CD4-positive, alpha-beta T cell (primary cell): ENCODE measurements around the gene SCAPER. TPM values are rescaled to one million over a fixed set of nuclear protein-coding genes. Genes with fewer than 3 reads are reported as not detected.

Experiments used
- ATAC-seq: fragments of 200-7000 bp; cut with Tn5 transposase; one replicate; pipeline ENCODE4 v1.10.0; 2022; ENCODE audit warnings: mild to moderate bottlenecking; ENCODE audit not compliant: poor library complexity
- CTCF ChIA-PET: fragments of 350-600 bp; sonication (Branson Sonifier 250); formaldehyde crosslinking; loops from one replicate; lab custom pipeline; 2021; ENCODE audit warnings: antibody characterized with exemption, inconsistent platforms; lab: Charles Lee
- POLR2A ChIA-PET: fragments of 350-600 bp; sonication (Branson Sonifier 250); formaldehyde crosslinking; loops from one replicate; lab custom pipeline; 2021; ENCODE audit warnings: antibody characterized with exemption, inconsistent platforms; lab: Charles Lee
- DNase-seq, 14 experiments: peaks; one replicate each; pipeline ENCODE4 v3.0.0-alpha.2; 2013 to 2020; ENCODE audit warnings: mixed read lengths in 2 of 14
- H3K27ac ChIP-seq, 2 donors: one replicate each; pipeline versions ENCODE4 v1.5.1 to v1.7.0; 2013; ENCODE audit warnings: low read length in 2 of 2, low read depth in 1 of 2, mild to moderate bottlenecking in 1 of 2
- H3K27me3 ChIP-seq, 2 experiments: 1 replicate in 1 of 2; 2 replicates in 1 of 2; pipeline versions ENCODE4 v1.6.1 to v1.7.0; 2013; ENCODE audit warnings: low read length in 2 of 2, control low read depth in 1 of 2, mild to moderate bottlenecking in 1 of 2, moderate library complexity in 1 of 2; ENCODE audit not compliant: insufficient read depth in 2 of 2, control insufficient read depth in 1 of 2
- H3K36me3 ChIP-seq: one replicate; pipeline ENCODE4 v1.6.1; 2013; ENCODE audit warnings: low read length, control low read depth; ENCODE audit not compliant: insufficient read depth
- H3K4me1 ChIP-seq: one replicate; pipeline ENCODE4 v1.6.1; 2013; ENCODE audit warnings: low read length, control low read depth; ENCODE audit not compliant: insufficient read depth
- H3K4me3 ChIP-seq: one replicate; pipeline ENCODE4 v1.5.1; 2013; ENCODE audit warnings: mild to moderate bottlenecking, low read length, moderate library complexity
- H3K9me3 ChIP-seq, 2 experiments: 1 replicate in 1 of 2; 2 replicates in 1 of 2; pipeline versions ENCODE4 v1.6.1 to v1.7.0; 2013; ENCODE audit warnings: low read length in 2 of 2, mild to moderate bottlenecking in 2 of 2, control low read depth in 1 of 2, moderate library complexity in 1 of 2; ENCODE audit not compliant: control insufficient read depth in 1 of 2, insufficient read depth in 1 of 2
- H3K27ac Mint-ChIP-seq: one replicate; pipeline ENCODE4 v1.8.0; 2020; ENCODE audit warnings: mixed read lengths
- H3K27me3 Mint-ChIP-seq: one replicate; pipeline ENCODE4 v1.8.0; 2021; ENCODE audit warnings: mixed read lengths
- H3K36me3 Mint-ChIP-seq: one replicate; pipeline ENCODE4 v1.8.0; 2021; ENCODE audit warnings: low read depth, mixed read lengths
- H3K4me1 Mint-ChIP-seq: one replicate; pipeline ENCODE4 v1.8.0; 2021; ENCODE audit warnings: low read depth, mixed read lengths
- H3K4me3 Mint-ChIP-seq: one replicate; pipeline ENCODE4 v1.8.0; 2020; ENCODE audit warnings: mild to moderate bottlenecking, mixed read lengths
- H3K9me3 Mint-ChIP-seq: one replicate; pipeline ENCODE4 v1.8.0; 2020; ENCODE audit warnings: mixed read lengths
- intact Hi-C, 2 experiments: fragments of 100-400 bp; cut with DNase I in 1 of 2; cut with micrococcal nuclease in 1 of 2; formaldehyde crosslinking; loops; one replicate each; pipeline versions ENCODE4 v1.15.1 to v1.9.0; 2023 to 2025; cut with DNase I, micrococcal nuclease
- total RNA-seq, 174 experiments: library from RNA in 2 of 174; stranded (reverse) in 2 of 174; gene quantifications; one replicate each; pipeline ENCODE4 v1.2.3 and lab custom pipeline; 2021 to 2026
- TF ChIP-seq, protein P1 (sequence below): fragments of 200-600 bp; IDR thresholded peaks from one replicate; pipeline ENCODE4 v1.8.0; 2022; ENCODE audit warnings: antibody characterized with exemption, mild to moderate bottlenecking

SCAPER gene
- total RNA-seq, 2 experiments from 2014 or later, result 40.3 to 41.2 TPM

DNA sequence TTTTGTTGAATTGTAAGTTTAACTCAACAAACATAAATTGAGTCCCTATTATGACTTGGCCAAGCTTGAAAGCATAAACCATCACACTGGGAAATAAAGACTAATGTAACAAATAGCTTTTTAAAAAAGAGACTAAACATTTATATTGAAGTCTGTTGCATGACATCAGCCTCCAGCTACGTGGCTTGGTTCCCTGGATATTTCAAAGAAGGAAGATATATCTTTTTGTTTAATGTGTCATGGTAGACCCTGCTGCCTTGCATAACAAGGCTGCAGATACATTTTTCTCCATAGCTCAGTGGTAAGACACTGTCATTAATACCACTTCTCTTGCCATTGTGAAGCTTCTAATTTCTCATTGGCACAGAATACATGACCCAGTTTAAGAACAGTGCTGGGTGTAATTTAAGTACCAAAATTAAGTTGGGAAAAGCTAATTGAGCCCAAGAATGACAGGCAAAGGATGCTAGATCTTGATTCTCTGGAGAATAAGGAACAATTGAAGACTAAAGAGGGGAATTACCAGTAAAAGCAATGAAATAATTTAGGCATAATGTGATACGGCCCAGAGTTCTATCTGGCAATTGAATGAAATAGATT lies 40.5 kb upstream of the SCAPER start:
- CTCF ChIA-PET, result interaction anchor here (1.3 kb wide), 1 partner anchor 10 kb away, joined by 3 read pairs; no protein-coding TSS in a partner anchor
- Histone ChIP-seq H3K36me3 (peaks cover 31% of the 10 kb centered on the region), H3K27ac (no peak overlapping the region), H3K9me3 (no peaks in the 10 kb centered on the region), H3K4me1 (no peaks in the 10 kb centered on the region), H3K4me3 (no peak overlapping the region), H3K27me3 (no peaks in the 10 kb centered on the region)
- DNase-seq (no peak), ATAC-seq (no peak)
- Mint-ChIP-seq H3K9me3 (no peaks in the 10 kb centered on the region), H3K36me3 (peaks cover 69% of the 10 kb centered on the region), H3K27me3 (no peaks in the 10 kb centered on the region), H3K4me1 (peaks cover 6% of the 10 kb centered on the region), H3K4me3 (no peak overlapping the region), H3K27ac (no peak overlapping the region)
- TF ChIP-seq, protein P1, sequence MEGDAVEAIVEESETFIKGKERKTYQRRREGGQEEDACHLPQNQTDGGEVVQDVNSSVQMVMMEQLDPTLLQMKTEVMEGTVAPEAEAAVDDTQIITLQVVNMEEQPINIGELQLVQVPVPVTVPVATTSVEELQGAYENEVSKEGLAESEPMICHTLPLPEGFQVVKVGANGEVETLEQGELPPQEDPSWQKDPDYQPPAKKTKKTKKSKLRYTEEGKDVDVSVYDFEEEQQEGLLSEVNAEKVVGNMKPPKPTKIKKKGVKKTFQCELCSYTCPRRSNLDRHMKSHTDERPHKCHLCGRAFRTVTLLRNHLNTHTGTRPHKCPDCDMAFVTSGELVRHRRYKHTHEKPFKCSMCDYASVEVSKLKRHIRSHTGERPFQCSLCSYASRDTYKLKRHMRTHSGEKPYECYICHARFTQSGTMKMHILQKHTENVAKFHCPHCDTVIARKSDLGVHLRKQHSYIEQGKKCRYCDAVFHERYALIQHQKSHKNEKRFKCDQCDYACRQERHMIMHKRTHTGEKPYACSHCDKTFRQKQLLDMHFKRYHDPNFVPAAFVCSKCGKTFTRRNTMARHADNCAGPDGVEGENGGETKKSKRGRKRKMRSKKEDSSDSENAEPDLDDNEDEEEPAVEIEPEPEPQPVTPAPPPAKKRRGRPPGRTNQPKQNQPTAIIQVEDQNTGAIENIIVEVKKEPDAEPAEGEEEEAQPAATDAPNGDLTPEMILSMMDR, result no peak
- intact Hi-C loops, result no loop called here
- POLR2A ChIA-PET, result interaction anchor here (1.0 to 1.2 kb wide), 2 partner anchors 15 to 51 kb away, joined by 3 to 4 read pairs; partner anchors contain the start of gene RCN2

GRCh38 chr15:76942331-76942730 lies 37.2 kb upstream of the SCAPER start:
- CTCF ChIA-PET, result interaction anchor here (1.1 to 1.5 kb wide), 2 partner anchors 9 to 37 kb away, joined by 3 to 4 read pairs; no protein-coding TSS in a partner anchor
- TF ChIP-seq, protein P1, result no peak
- Histone ChIP-seq H3K27ac (no peak overlapping the region), H3K27me3 (no peaks in the 10 kb centered on the region), H3K36me3 (peaks cover 18% of the 10 kb centered on the region), H3K9me3 (no peaks in the 10 kb centered on the region), H3K4me3 (no peak overlapping the region), H3K4me1 (no peaks in the 10 kb centered on the region)
- POLR2A ChIA-PET, result interaction anchor here (0.6 to 1.6 kb wide), 2 partner anchors 601 to 665 kb away, joined by 3 to 4 read pairs; no protein-coding TSS in a partner anchor
- H3K4me3 Mint-ChIP-seq, result no peak overlapping the region
- H3K9me3 Mint-ChIP-seq, result no peaks in the 10 kb centered on the region
- no peak overlapping the region for H3K27ac Mint-ChIP-seq
- H3K4me1 Mint-ChIP-seq, result peaks cover 6% of the 10 kb centered on the region
- peaks cover 61% of the 10 kb centered on the region for H3K36me3 Mint-ChIP-seq
- intact Hi-C loops, result no loop called here
- no peak for ATAC-seq
- no peak for DNase-seq
- H3K27me3 Mint-ChIP-seq, result no peaks in the 10 kb centered on the region

DNA sequence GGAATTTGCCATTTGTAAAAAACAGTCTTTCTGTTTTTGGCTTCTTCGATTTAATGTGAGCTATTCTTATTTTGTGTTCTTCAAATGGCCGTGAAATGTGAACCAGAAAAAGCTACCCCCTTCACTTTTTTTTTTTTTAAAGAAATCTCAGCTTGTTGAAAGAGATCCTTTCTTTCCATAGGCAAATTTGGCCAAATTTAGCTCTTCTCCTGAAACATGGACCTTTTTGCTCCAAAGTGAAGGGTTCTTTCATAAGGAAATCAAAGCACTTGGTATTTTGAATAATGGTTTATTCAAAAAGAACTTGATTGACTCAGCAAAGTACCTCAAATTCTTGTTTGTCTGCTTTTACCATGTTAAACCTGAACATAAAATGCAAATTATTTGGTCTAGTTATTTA lies 36.5 kb upstream of the SCAPER start:
- Histone ChIP-seq H3K36me3 (peaks cover 19% of the 10 kb centered on the region), H3K27me3 (no peaks in the 10 kb centered on the region), H3K9me3 (no peaks in the 10 kb centered on the region), H3K4me3 (no peak overlapping the region), H3K4me1 (no peaks in the 10 kb centered on the region), H3K27ac (no peak overlapping the region)
- TF ChIP-seq, protein P1, result no peak
- ChIA-PET CTCF (interaction anchor here (0.6 to 2.0 kb wide), 5 partner anchors 8 to 602 kb away, joined by 3 to 6 read pairs (median 3); no protein-coding TSS in a partner anchor), POLR2A (interaction anchor here (0.6 to 1.6 kb wide), 3 partner anchors 36 to 664 kb away, joined by 3 to 4 read pairs (median 3); no protein-coding TSS in a partner anchor)
- no peaks in the 10 kb centered on the region for H3K27me3 Mint-ChIP-seq
- peaks cover 61% of the 10 kb centered on the region for H3K36me3 Mint-ChIP-seq
- no peak overlapping the region for H3K4me3 Mint-ChIP-seq
- no peaks in the 10 kb centered on the region for H3K9me3 Mint-ChIP-seq
- peaks cover 1% of the 10 kb centered on the region for H3K4me1 Mint-ChIP-seq
- ATAC-seq, result no peak
- DNase-seq, result no peak
- no peak overlapping the region for H3K27ac Mint-ChIP-seq
- intact Hi-C loops, result no loop called here
